ENCODE results near the gene LUM.
"Not testable (repeated sequence)": the region's sequence is repeated elsewhere in the genome, so short reads cannot be mapped to it uniquely, and the experiment has no call there.

The LUM gene

DNA sequence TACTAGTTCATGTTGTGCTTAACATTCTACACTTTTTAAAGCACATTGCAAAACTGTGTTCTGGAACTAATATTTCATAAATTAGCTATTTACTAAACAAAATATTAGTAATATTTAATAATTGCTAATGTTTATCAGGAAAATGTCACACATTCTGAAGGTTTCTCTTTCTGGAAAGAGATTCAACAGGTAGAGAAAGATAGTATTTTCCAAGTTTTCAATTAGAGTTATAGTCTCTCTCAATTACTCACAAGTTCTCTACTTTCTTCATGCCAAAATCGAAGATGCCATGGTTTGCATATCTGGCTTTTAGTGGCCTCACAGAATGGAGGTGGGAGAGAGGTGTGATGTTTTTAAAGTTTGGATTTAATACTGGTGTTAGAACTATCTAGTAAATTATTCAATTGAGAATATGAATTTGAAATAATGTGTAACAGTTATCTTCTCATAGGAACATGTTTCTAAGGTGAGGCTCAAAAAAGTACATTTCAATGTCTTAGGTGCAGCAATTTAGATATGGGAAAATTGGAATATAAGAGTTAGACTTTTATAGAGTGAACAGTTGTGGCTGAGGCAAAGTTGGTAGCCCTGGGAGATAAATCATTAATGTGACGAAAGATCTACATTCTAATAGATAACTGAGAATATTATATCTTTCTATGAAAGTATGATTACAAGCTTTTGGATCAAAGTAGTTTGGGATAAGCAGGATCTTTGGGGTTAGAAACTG, 1.5 kb downstream of the LUM start:
- no peak for DNase-seq (ENCODE audit: low read depth in 2 of 2)

DNA sequence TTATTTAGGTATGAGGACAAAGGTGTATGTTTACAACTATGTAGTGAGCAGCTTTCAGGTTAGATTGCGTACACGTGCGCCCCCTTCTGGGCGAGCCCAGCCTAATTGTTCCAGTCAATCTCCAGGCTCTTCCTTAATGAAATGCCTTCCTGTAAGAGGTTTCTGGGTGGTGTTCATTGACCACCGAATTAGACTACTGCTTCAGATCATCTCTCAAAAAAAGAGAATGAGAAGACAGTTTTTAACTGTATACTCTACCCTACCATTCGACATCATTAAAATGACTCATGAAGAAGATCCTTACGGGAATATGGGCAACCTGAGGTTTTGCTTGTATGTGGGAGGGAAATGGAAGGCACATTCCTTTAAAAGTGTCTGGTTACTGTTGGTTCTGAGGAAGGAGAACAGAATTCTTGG, 2.1 kb downstream of the LUM start:
- DNase-seq (ENCODE audit: low read depth in 2 of 2) = no peak

DNA sequence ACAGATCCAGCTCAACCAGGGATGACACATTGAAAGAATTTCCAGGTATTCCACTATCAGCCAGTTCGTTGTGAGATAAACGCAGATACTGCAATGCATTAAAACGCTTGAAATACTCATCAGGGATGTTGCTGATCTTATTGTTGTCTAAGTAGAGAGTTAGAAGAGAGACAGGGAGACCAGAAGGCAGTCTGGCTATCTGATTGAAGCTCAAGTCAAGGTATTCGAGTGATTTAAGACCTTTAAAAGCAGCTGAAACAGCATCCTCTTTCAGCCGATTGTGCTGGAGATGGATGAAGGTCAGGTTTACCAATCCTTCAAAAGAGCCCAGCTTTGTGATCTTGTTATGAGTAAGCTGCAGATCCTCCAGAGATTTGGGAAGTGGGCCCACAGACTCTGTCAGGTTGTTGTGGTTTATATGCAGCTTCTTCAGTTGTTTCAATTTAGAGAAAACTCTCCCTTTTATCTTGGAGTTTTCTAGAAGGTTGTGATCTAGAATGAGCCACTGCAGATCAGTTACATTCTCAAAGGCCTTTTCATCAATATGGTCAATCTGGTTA, 3.0 kb downstream of the LUM start:
- no peak for DNase-seq (ENCODE audit: low read depth in 2 of 2)

DNA sequence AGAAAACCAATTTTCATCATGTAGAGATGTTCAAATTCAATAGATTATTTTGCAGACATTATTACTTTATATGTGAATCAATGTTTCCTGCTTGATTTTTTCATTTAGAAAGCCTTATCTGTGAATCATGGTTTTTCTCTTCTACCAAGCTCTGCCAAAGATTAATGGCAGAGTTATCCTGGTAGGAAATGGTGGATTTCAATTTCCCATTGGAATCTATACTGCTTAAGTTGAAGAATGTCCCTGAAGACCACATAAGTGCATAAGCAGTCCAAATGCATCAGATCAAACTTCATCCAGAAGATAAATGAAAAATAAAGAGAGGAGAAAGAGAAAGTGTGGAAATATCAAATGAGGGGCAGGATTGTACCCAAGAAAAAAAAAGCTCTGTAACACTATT, 5.0 kb downstream of the LUM start:
- DNase-seq (ENCODE audit: low read depth in 2 of 2) = no peak

DNA sequence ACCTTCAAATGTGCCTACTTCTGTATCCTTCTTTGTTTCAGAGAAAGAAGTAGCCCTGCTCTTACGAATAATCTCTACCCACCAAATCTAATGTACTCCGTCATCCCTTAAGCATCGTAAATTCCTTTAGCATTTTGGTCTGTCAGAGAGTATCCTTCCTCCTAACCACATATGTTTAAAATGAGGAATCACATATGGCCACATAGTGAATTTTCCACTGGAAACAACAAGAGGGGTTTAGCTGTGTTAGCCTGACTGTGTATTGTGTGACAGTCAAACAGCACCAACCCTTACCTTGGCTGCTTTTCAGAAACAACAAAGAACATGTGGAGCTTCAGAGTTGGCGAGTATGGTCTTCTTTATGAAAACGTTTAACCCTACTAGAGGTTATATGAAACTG, 5.5 kb downstream of the LUM start:
- no peak for DNase-seq (ENCODE audit: low read depth in 2 of 2)

DNA sequence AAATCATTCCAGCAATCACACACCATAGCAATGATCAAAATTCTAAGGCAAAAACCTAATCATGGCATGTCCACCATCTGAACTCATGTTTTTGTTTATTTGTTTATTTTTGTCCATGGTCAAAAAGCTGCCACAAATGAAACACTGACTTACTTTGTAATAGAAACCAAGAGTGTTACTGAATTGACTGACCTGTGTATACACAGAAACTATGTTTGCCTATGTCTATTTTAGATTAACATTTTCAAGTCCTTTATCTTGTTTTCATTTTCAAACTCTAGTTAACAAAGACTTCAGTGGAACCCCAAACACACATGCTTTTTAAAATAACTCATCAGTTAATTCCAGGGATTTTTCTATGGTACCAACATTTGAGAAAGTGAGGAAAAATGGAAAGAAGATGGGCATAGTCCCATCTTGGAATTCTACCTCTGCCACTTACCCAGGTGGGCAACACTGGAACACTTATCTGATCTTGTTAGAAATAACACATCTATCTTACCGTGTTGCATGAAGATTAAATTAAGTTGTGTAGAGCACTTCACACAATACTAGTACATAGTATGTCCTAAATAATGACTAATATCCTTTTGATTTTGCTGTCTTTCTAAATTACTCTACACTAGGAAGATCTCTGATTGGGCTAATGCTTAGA, 6.4 kb downstream of the LUM start:
- DNase-seq (ENCODE audit: low read depth in 2 of 2) = no peak

DNA sequence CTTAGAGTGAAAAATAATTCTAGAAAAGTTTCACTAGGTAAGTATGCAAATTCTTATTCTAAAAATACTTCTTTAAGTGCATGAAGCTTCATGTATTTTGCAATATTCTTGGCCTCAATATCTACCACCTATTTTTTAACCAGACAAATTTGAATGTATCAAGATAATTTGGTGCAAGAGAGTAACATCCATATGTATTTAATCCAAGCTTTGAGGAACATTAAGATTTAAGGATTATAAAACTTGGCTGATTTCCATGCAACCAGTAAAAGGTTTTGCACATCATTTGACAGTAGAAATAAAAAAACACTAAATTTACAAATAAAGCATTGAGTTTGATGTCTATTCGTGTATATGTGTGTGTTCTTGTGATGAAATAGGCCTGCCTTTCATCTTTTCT, 7.7 kb downstream of the LUM start:
- no peak for DNase-seq (ENCODE audit: low read depth in 2 of 2)

DNA sequence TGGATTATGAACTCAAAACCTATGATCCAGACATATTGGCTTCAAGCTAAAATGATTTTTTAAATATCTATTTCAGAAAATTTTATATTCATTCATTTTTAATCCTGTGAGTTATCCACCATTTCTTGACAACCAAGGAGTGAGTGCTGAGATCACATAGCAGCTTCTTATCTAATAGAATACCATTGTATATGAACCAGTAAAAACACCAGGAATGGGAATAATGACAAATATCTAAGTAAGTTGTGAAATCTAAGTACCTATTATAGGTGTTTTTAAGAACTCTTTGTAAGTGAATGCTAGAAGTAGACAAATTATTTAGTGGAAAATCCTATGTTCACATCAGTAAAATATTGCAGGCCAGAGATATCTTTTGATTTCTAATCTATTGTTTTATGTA, 8.2 kb downstream of the LUM start:
- DNase-seq (ENCODE audit: low read depth in 2 of 2) = no peak

DNA sequence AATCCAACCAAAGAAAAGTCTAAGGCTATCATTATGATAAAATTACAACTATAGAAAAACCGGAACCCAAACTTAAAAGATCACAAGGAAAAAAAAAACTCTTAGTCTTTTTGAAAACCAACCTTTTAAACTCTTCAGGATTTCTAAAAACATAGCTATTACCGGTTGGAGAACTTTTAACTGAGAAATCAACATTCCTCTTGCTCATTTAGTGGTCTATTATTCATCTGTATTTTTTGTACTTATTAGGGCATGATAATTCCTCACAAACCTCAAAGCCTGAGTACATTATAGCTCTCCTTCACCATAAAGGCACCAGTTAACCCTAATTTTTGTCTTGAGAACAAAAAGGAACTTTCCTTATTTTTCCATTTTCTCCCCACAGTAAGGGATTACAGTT, 10.4 kb downstream of the LUM start:
- DNase-seq (ENCODE audit: low read depth in 2 of 2) = no peak

DNA sequence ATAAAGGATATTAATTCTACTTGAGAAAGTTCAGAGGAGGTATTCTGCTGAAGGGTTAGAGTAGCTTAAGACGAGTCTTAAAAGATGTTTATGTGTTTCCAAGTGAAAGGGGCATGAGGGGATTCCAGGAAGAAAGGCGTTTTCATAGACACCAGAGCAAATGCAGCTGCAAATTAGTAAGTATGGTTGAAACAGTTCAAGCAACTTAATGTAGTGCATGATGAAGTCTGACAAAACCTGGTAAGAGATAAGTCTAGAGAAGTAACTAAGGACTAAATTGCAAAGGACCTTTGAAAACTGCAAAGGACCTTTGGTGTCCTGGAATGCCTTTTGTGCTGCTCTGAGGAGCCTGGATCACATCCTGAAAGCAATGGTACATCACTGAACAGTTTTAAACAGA, 11.5 kb downstream of the LUM start:
- DNase-seq (ENCODE audit: low read depth in 2 of 2) = no peak

DNA sequence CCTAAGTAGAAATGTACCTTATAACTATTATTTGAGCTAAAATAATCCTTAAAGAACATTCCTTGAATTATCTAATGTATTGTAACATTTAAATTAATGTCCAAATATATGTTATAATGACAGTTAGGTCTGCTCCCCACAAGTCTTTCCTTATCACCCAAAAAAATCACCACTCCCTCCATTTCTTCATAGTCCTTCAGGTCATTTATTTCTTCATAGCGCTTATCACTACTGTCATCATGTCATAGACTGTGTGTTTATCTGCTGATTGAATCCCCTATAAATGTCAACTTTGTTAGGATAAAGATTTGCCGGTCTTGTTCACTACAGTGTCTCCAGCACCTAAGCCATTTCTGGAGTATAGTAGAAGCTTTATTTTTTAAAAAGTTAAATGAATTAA, 12.0 kb downstream of the LUM start:
- no peak for DNase-seq (ENCODE audit: low read depth in 2 of 2)

DNA sequence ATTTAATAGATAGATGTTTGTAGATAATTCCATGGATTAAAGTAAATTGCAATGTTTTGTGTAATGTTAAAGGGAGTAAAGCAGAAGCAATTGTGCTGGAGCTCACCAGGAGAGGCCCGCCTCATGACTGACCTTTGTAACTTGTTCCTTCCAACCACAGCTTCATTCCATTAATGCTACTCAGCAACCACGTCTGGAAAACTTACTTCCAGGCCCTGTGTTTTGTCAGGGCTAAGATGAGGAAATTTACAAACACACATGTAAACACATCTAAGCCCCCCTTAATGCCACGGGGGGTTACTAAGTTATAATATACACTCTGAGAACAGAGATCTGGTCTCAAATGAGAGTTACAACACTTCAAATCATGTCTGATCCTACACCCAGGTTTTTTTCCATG, 12.4 kb downstream of the LUM start:
- no peak for DNase-seq (ENCODE audit: low read depth in 2 of 2)

DNA sequence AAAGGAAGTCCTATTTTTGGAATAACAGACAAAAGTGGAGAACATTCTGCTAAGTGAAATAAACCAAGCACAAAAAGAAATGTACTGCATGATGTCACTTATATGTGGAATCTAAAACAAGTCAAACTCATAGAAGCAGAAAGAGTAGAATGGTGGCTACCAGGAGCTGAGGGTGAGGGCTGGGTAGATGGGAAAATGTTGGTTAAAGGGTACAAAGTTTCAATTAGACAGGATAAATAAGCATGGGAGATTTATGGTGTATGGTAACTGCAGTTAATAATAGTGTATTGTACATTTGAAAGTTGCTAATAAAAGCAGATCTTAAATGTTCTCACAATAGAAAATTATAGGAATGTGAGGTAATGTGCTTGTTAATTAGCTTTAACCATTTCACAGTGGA, 12.8 kb downstream of the LUM start:
- DNase-seq (ENCODE audit: low read depth in 2 of 2) = no peak

DNA sequence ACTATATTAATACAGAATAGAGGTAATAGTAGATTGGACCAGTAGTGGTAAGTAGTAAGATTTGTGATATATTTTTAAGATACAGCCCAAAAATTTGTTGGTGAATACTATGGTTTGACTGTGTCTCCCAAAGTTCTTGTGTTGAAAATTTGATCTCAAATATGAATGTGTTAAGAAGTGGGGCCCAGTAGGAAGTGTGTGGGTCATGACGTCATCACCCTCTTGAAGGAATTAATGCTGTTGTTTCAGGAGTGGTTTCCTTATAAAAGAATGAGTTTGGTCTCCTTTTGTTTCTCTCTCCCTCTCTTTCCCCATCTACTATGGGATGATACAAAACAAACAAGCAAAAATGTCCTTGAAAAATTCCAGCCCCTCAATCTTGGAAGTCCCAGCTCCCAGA, 16.3 kb downstream of the LUM start:
- DNase-seq (ENCODE audit: low read depth in 2 of 2) = no peak

DNA sequence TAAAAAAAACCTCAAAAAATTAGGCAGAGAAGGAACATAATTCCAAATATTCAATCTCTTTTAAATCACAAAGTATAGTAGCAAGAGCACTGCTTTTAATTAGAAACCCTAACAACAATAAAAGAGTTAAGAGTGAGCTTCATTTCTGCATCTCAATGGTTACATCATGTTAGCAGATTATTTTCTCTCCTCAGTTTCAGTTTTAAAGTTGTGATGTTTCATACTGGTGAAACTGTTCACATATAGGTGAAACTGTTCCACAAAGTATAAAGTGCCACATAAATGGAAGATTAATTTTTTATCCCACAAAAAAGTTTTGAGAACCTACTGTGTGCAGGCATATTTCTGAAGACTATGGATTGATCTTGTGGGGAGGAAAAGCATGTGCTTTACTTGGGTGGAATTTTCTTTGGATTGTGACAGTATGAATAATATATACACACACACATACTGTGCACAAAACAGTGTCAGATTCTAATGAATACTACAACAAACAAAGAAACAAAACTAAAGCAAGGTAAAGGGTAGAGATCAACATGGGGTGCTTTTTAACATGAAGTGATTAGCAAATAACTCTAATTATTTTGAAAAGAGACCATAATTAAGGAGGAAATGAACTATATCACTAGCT, 17.1 kb downstream of the LUM start:
- no peak for DNase-seq (ENCODE audit: low read depth in 2 of 2)

DNA sequence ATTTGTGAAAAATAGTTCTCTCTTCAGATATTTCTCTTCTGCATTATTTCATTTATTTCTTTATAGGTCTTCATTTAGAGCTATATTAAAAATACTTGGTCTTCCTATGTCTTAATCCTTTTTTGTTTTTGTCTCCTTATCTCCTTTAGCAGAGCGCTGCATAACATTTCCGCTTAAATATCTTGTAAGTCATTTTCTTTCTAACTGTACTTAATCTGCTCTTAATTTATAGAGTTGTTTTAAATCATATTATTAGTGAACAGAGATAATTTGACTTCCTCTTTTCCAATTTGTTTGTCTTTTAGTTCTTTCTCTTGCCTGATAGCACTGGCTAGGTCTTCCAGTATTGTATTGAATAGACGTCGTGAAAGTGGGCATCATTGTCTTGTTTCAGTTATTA, 18.0 kb downstream of the LUM start:
- DNase-seq (ENCODE audit: low read depth in 2 of 2) = no peak

DNA sequence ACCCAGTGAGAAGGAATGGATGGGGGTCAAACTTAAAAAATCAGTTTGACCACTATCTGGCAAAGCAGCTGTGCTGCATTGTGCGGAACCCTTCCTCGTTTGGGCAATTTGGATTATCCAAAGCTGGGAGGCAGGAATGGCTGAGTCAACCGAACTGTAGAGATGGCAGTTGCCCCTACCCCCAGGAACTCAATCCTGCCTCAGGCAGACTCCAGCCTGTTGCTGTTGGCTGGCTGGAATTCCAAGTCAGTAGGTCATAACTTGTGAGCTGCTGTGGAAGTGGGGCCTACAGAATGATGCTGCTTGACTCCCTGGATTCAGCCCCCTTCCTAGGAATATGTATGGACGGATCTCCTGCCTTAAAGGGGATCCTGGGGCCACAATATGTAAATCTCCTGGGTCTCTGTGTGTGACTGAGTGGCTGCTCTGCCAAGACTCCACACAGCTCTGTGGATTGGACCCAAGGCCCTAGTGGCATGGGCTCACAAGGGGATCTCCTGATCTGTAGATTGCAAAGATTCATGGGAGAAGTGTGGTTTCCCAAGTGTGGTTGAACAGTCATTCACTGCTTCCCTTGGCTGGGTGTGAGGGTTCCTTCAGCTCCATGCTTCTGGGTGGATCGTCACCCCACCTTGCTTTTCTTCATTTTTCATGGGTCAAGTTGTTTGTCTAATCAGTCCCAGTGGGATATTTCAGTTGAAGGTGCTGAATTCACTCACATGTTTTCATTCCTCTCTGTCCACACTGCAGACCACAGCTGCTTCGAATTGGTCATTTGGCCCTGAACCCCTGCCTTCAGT, 19.2 kb downstream of the LUM start:
- DNase-seq (ENCODE audit: low read depth in 2 of 2) = no peak

DNA sequence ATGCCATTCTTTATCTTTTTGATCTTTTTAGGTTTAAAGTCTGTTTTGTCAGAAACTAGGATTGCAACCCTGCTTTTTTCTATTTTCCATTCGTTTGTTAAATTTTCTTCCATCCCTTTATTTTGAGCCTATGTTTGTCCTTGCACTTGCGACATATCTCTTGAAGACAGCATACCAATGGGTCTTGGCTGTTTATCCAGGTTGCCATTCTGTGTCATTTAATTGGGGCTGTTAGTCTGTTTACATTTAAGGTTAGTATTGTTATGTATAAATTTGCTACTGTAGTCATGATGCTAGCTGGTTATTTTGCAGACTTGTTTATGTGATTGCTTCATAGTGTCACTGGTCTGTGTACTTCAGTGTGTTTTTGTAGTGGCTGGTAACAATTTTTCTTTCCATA, 21.3 kb downstream of the LUM start:
- not testable (repeated sequence) for DNase-seq (ENCODE audit: low read depth in 2 of 2)

DNA sequence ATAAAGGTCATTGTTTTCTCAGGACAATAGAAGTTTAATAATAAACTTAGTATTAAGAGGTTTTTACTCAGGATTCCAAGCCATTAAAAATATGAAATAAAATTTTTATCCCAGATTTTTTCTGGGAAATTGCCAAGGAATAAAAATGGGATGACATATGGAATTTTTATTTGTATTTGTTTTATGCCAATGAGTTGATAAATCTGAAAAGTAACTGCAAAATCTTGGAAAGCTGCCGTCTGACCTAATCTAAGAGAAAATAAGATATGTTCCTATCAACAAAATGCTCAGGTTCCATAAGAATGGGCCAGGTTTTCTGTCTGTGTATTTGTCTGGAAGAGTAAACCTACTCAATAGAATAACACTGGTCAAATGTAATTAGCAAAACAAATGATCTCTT, 31.3 kb downstream of the LUM start:
- DNase-seq (ENCODE audit: low read depth in 2 of 2) = no peak

DNA sequence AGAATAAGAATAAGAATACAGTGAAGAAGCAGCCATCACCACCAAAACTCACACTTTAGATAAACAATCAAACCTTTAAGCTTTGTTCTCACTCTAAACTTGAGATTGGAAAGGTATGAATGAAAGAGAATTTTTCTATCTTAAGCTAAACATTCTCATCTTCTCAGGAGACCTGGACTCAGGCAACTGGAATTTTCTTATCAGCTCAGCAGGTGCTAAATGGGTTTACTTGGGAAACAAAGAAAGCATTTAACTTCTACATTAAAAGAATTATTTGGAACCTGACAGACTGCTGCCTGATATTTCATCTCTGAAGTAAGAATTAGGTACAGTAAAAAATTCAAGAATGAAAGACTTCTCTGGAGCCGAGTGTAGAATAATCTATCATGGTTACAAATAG, 32.8 kb downstream of the LUM start:
- DNase-seq (ENCODE audit: low read depth in 2 of 2) = no peak

DNA sequence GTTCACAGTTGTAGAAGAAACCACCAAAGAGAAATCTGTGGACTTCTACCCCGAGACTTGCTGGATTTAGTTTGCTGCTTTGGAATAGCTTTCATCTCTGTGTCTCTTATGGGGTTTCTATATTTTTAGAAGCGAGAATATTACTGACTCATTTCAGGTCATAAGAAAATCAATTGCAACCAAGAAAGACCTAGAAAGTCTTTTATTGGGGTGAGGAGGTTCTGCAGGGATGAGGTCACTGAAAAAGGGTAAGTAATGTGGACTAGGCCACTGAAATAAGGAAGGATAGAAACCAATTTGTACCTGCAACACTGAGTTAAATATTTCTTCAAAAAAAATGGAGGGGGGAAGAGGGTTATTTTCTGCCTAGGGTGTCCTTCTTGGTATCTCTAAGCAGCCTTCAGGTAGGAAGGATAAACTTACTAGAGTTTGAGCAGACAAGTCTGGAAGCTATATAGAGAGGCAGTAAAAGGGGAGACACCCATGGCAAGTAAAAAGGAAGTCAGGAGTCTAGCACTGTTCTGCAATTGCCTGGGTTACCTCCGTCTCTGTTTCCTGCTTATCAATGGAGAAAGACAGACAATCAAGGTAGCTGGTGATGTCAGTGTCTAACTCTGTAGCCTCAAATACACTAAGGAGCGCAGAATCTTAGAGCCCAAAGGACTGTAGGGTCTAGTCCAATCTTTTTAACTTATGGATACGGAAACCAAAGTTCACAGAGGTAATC, 33.9 kb downstream of the LUM start:
- DNase-seq (ENCODE audit: low read depth in 2 of 2) = no peak

DNA sequence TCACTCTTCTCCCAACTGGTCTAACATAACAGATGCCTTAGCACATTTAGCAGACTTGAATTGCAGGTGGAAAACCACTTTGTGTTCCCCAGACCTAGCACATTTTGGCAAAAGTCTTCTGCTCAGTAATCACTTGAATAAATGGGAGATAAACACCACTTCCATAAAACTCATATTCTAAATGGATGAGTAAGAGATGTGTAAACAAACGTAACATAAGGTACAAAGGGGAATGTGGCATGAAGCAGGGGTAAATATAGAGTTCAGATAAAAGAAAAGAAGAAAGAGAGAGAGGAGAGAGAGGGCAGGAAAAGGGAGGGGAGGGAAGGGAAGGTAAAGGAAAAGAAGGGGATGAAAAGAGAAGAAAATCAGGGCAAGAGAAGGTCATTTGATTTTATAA, 36.4 kb downstream of the LUM start:
- no peak for DNase-seq (ENCODE audit: low read depth in 2 of 2)
